GM23338 (cell line): ENCODE measurements around the gene OR52B6.

Experiments
- CTCF ChIP-seq, 2 experiments: fragments of 200-600 bp in 1 of 2; sonication (generic) in 1 of 2; conservative IDR thresholded peaks; 2 replicates each; pipeline versions ENCODE4 v1.5.1 to v1.6.1; 2016 to 2017; ENCODE audit warnings: antibody characterized with exemption in 2 of 2, low read depth in 2 of 2, mild to moderate bottlenecking in 2 of 2, moderate library complexity in 1 of 2
- EZH2 ChIP-seq: fragments of 200-600 bp; sonication (generic); IDR thresholded peaks from one replicate; pipeline ENCODE4 v1.8.0; 2017; ENCODE audit warnings: antibody characterized with exemption, mild to moderate bottlenecking, low read depth; ENCODE audit not compliant: unreplicated experiment
- EZH2phosphoT487 ChIP-seq: fragments of 200-600 bp; sonication (generic); IDR thresholded peaks from one replicate; pipeline ENCODE4 v1.8.1; 2018; ENCODE audit warnings: antibody characterized with exemption; ENCODE audit not compliant: unreplicated experiment
- JUNB ChIP-seq: IDR thresholded peaks from one replicate; pipeline ENCODE4 v1.6.1; 2016; ENCODE audit warnings: antibody characterized with exemption; ENCODE audit not compliant: unreplicated experiment
- POLR2AphosphoS5 ChIP-seq: IDR thresholded peaks from 2 replicates; pipeline ENCODE4 v1.6.1; 2016; ENCODE audit warnings: antibody characterized with exemption, low read depth
- REST ChIP-seq: IDR thresholded peaks from one replicate; pipeline ENCODE4 v1.6.1; 2018; ENCODE audit warnings: antibody characterized with exemption; ENCODE audit not compliant: unreplicated experiment

- TF ChIP-seq CTCF (conservative IDR thresholded peaks at IDR 0.05; ENCODE audit: low read depth in 2 of 2): no peak
- TF ChIP-seq JUNB: no peak
- no peak for TF ChIP-seq REST
- TF ChIP-seq POLR2AphosphoS5: no peak
- TF ChIP-seq EZH2: no peak
- TF ChIP-seq EZH2phosphoT487: no peak
Measured at GRCh38 chr11:5531053-5531831, 49.4 kb upstream of the OR52B6 start.
